CD4-positive, alpha-beta T cell treated with Interleukin-12 subunit alpha and Interleukin-12 subunit beta, for 1 hour (primary cell): ENCODE results near the gene ADSL.

ENCODE experiments used
- DNase-seq: peaks from one replicate; pipeline ENCODE4 v3.0.0-alpha.2; 2020

Gene ADSL

GRCh38 chr22:40328546-40329456 is 17.5 kb upstream of the ADSL start:
- no peak for DNase-seq

GRCh38 chr22:40329466-40329865 is 16.8 kb upstream of the ADSL start:
- no peak for DNase-seq

- DNase-seq: no peak
Observed at GRCh38 chr22:40330086-40330485, 16.2 kb upstream of the ADSL start.

- DNase-seq: no peak
Observed at GRCh38 chr22:40330615-40331014, 15.7 kb upstream of the ADSL start.

- DNase-seq: no peak
Observed at GRCh38 chr22:40331706-40332105, 14.6 kb upstream of the ADSL start.

GRCh38 chr22:40332319-40332781 is 13.9 kb upstream of the ADSL start:
- DNase-seq: no peak

- no peak for DNase-seq
Observed at GRCh38 chr22:40334060-40334459, 12.2 kb upstream of the ADSL start.

- DNase-seq: peak; percentile 54
Observed at GRCh38 chr22:40334899-40335298, 11.4 kb upstream of the ADSL start.

GRCh38 chr22:40335358-40335757 is 10.9 kb upstream of the ADSL start:
- DNase-seq: no peak

- DNase-seq: no peak
Observed at GRCh38 chr22:40340044-40340443, 6.3 kb upstream of the ADSL start.

- no peak for DNase-seq
Observed at GRCh38 chr22:40341604-40342003, 4.7 kb upstream of the ADSL start.

- no peak for DNase-seq
Observed at GRCh38 chr22:40342521-40342920, 3.8 kb upstream of the ADSL start.

- peak; percentile 48 for DNase-seq
Observed at GRCh38 chr22:40345271-40345670, 1.0 kb upstream of the ADSL start.

- DNase-seq: peak; percentile 59
Observed at GRCh38 chr22:40345815-40346184, 500 bp upstream of the ADSL start.

GRCh38 chr22:40347300-40347699 is 1.0 kb downstream of the ADSL start:
- no peak for DNase-seq

GRCh38 chr22:40348025-40348658 is 1.8 kb downstream of the ADSL start:
- peak; percentile 75 for DNase-seq

GRCh38 chr22:40352763-40353162 is 6.5 kb downstream of the ADSL start:
- DNase-seq: no peak

GRCh38 chr22:40361100-40361499 is 14.8 kb downstream of the ADSL start:
- no peak for DNase-seq

GRCh38 chr22:40363059-40363458 is 16.8 kb downstream of the ADSL start:
- DNase-seq: no peak

GRCh38 chr22:40364431-40364830 is 18.1 kb downstream of the ADSL start:
- no peak for DNase-seq

GRCh38 chr22:40366068-40366467 is 19.8 kb downstream of the ADSL start:
- DNase-seq: no peak

- DNase-seq: no peak
Observed at GRCh38 chr22:40367342-40367741, 21.0 kb downstream of the ADSL start.

- DNase-seq: no peak
Observed at GRCh38 chr22:40368016-40368415, 21.7 kb downstream of the ADSL start.

GRCh38 chr22:40368836-40369235 is 22.5 kb downstream of the ADSL start:
- no peak for DNase-seq
